Ascending aorta (tissue), 2 donors: ENCODE results near the gene RAD51. TPM values are rescaled to one million over a fixed set of nuclear protein-coding genes. Genes with fewer than 3 reads are reported as not detected.

ENCODE experiments used
- DNase-seq, 2 donors: peaks; one replicate each; pipeline ENCODE4 v3.0.0-alpha.2; 2019; ENCODE audit warnings: low spot score in 2 of 2
- H3K27ac ChIP-seq, 2 donors: fragments of 200-600 bp; sonication (generic); one replicate each; pipeline ENCODE4 v1.5.1; 2016 to 2017; ENCODE audit warnings: mild to moderate bottlenecking in 1 of 2
- H3K27me3 ChIP-seq: fragments of 200-600 bp; sonication (generic); one replicate; pipeline ENCODE4 v1.5.1; 2017
- H3K36me3 ChIP-seq, 2 donors: fragments of 200-600 bp; sonication (generic); one replicate each; pipeline ENCODE4 v1.5.1; 2016
- H3K4me1 ChIP-seq, 2 donors: fragments of 200-600 bp; sonication (generic); one replicate each; pipeline ENCODE4 v1.5.1; 2016 to 2017; ENCODE audit warnings: mild to moderate bottlenecking in 1 of 2
- H3K4me3 ChIP-seq, 2 donors: fragments of 200-600 bp; sonication (generic); one replicate each; pipeline ENCODE4 v1.5.1; 2016 to 2017; ENCODE audit warnings: mild to moderate bottlenecking in 1 of 2
- H3K9me3 ChIP-seq, 2 donors: fragments of 200-600 bp; sonication (generic); one replicate each; pipeline ENCODE4 v1.5.1; 2016
- CTCF ChIP-seq, 3 experiments: fragments of 200-600 bp in 2 of 3; fragments of 450-650 bp in 1 of 3; sonication (generic) in 2 of 3; IDR thresholded peaks; one replicate each; pipeline ENCODE4 v1.5.1; 2016 to 2019; ENCODE audit warnings: antibody characterized with exemption in 3 of 3, mild to moderate bottlenecking in 1 of 3, moderate library complexity in 1 of 3
- intact Hi-C: fragments of 100-400 bp; cut with DNase I; formaldehyde crosslinking; loops from one replicate; pipeline ENCODE4 v1.15.1; 2023
- total RNA-seq: library from RNA; depleted of rRNA; stranded (reverse); fragments of >200 nt; gene quantifications from one replicate; pipeline ENCODE4 v1.1.0, GENCODE V29; 2016

RAD51 gene
- total RNA-seq, 1 donor from 2014 or later: not detected

- H3K27me3 ChIP-seq: no peaks in the 10 kb centered on the region
- no peak overlapping the region for H3K4me3 ChIP-seq
- no peaks in the 10 kb centered on the region for H3K4me1 ChIP-seq
- H3K9me3 ChIP-seq: no peaks in the 10 kb centered on the region
- intact Hi-C loops: no loop called here
- TF ChIP-seq CTCF (IDR thresholded peaks at IDR 0.05): no peak
- peak in 1 of 2 donors; percentile 27 for DNase-seq
- H3K36me3 ChIP-seq: peaks cover 62 to 70% of the 10 kb centered on the region in 2 donors
- H3K27ac ChIP-seq: no peak overlapping the region
Observed at GRCh38 chr15:40743485-40743901, 48.5 kb downstream of the RAD51 start.

GRCh38 chr15:40743921-40744814 is 49.2 kb downstream of the RAD51 start:
- H3K4me1 ChIP-seq: no peaks in the 10 kb centered on the region
- peak in 1 of 2 donors; percentile 59 for DNase-seq
- TF ChIP-seq CTCF (IDR thresholded peaks at IDR 0.05): no peak
- no peaks in the 10 kb centered on the region for H3K9me3 ChIP-seq
- intact Hi-C loops: no loop called here
- no peak overlapping the region for H3K27ac ChIP-seq
- H3K27me3 ChIP-seq: no peaks in the 10 kb centered on the region
- H3K4me3 ChIP-seq: no peak overlapping the region
- H3K36me3 ChIP-seq: peaks cover 59 to 71% of the 10 kb centered on the region in 2 donors

- intact Hi-C loops: no loop called here
- H3K36me3 ChIP-seq: peaks cover 53 to 71% of the 10 kb centered on the region in 2 donors
- H3K4me1 ChIP-seq: no peaks in the 10 kb centered on the region
- TF ChIP-seq CTCF (IDR thresholded peaks at IDR 0.05): no peak
- no peaks in the 10 kb centered on the region for H3K27me3 ChIP-seq
- no peak overlapping the region for H3K27ac ChIP-seq
- no peaks in the 10 kb centered on the region for H3K9me3 ChIP-seq
- DNase-seq: peak in 1 of 2 donors; percentile 58
- no peak overlapping the region for H3K4me3 ChIP-seq
Observed at GRCh38 chr15:40744815-40745152, 49.8 kb downstream of the RAD51 start.

GRCh38 chr15:40746916-40747418 is 52.0 kb downstream of the RAD51 start:
- intact Hi-C loops: no loop called here
- H3K27me3 ChIP-seq: no peaks in the 10 kb centered on the region
- no peak overlapping the region for H3K27ac ChIP-seq
- no peaks in the 10 kb centered on the region for H3K9me3 ChIP-seq
- no peak for TF ChIP-seq CTCF (IDR thresholded peaks at IDR 0.05)
- H3K36me3 ChIP-seq: peaks cover 54 to 73% of the 10 kb centered on the region in 2 donors
- no peak overlapping the region for H3K4me3 ChIP-seq
- H3K4me1 ChIP-seq: no peaks in the 10 kb centered on the region
- no peak for DNase-seq

GRCh38 chr15:40747685-40748631 is 53.0 kb downstream of the RAD51 start:
- intact Hi-C loops: no loop called here
- no peak overlapping the region for H3K27ac ChIP-seq
- no peak for TF ChIP-seq CTCF (IDR thresholded peaks at IDR 0.05)
- no peak overlapping the region for H3K4me3 ChIP-seq
- no peaks in the 10 kb centered on the region for H3K27me3 ChIP-seq
- no peaks in the 10 kb centered on the region for H3K4me1 ChIP-seq
- H3K9me3 ChIP-seq: no peaks in the 10 kb centered on the region
- H3K36me3 ChIP-seq: peaks cover 53 to 74% of the 10 kb centered on the region in 2 donors
- no peak for DNase-seq
